GM18520 (cell line): ENCODE results near the gene AGTRAP.

Experiments
- ATAC-seq: cut with Tn5 transposase; IDR thresholded peaks from one replicate; pipeline ENCODE4 v1.9.1; 2021; ENCODE audit not compliant: unreplicated experiment

Gene AGTRAP

GRCh38 chr1:11780380-11781147, 44.6 kb downstream of the AGTRAP start:
- ATAC-seq = no peak

DNA sequence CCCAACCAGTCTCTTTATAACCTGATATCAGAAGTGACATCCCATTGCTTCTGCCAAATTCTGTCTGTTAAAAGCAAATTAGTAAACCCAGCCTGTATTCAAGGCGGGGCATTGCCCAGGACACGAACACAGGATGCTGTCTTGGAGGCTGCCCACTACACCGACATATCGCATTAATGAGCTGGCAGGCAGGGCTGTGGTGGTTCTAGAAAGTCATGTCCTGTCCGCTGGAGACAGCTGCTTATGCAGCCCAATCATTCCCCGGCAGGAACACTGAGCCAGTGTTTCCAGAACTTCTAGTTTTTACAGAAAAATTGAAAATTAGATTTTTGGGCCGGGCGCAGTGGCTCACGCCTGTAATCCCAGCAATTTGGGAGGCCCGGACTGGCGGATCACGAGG, 45.4 kb downstream of the AGTRAP start:
- ATAC-seq = no peak

- ATAC-seq = no peak
These were observed 46.3 kb downstream of the AGTRAP start for GRCh38 chr1:11782127-11782708.

GRCh38 chr1:11783556-11783955, 47.6 kb downstream of the AGTRAP start:
- ATAC-seq = no peak

DNA sequence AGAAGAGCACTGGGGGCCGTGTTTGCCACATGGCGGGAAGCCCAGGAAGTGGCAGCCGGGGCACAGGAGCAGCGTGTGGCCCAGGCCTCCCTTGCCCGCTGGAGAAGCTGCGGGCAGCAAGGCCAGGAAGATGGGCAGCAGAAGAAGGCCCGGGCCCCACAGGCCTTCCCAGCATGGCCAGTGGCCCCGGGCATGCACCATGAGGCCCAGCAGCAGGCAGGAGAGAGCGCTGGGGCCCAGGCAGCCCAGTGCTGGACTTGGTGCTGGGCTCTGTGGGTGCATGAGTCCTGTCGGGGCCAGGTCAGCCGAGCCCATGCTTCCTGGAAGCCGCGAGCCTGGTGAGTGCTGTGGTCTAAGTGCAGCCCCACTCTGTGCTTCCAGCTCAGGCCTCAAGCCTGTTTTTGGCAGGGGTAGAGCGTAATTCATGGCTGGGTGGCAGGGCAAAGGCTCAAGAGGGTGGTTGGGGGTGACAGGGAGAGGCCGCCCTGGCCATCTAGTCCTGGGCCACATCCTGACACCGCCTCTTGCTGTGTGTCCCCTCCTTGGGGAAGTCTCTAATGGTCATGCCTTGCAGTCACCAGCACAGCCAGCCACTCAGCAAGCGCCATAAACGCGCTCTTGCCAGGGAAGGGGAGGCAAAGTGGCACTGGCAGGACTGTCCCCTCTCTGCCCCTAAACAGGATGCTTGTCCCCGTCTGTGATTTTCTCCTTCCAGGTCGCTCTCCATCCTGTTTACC, 48.5 kb downstream of the AGTRAP start:
- no peak for ATAC-seq

DNA sequence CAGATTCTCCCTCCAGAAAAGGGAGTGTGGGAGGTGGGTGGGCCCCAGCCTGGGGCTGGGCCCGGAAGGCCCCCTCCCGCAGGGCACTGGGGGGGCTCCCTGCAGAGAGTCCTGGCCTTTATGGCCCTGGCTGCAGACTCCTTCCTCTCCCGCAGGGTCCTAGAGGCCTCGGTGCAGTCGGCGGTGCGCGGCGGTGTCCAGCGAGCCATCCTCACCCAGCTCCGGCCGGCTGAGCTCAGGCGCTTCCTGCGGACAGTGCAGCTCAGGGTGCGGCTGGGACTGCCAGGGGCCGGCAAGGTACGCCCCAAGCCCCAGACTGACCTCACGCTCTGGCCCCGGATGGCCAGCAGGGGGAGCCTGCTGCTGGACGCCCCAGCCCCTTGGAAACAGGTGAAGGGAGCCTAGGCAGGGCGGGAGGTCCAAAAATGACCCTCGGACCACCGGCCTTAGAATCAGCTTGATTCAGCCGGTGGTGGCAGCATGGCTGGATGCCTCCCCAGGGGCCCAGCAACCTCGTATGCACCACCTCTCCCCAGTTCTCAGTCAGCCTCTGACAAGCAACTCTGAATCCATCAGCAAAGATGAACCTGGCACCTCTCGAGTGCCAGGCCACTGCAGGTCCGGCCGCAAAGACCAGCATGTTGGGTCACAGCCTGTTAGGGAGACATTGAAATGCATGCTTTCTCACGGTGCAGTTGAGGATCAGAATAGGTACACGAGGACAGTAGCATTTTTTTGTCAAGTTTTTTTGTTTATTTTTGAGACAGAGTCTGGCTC, 49.2 kb downstream of the AGTRAP start:
- ATAC-seq = no peak

DNA sequence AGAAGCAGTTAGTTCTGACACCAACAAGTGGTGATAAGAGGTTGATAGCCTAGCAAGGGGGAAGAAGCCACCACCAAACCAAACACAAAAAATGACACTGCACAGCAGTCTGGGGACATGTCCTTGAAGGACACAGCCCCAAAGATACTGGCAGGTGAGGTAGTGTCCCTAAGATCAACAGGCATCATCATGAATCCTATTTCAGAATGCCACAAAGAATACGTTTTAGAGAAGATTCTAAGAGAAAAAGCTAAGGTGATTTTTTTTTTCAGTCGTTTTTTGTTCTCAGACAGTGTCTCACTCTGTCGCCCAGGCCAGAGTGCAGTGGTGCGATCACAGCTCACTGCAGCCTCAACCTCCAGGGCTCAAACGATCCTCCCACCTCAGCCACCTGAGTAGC, 50.2 kb downstream of the AGTRAP start:
- ATAC-seq = no peak

GRCh38 chr1:11787251-11787803, 51.4 kb downstream of the AGTRAP start:
- no peak for ATAC-seq

GRCh38 chr1:11787804-11788436, 52.0 kb downstream of the AGTRAP start:
- ATAC-seq = no peak

- no peak for ATAC-seq
These were observed 52.7 kb downstream of the AGTRAP start for GRCh38 chr1:11788549-11789053.

DNA sequence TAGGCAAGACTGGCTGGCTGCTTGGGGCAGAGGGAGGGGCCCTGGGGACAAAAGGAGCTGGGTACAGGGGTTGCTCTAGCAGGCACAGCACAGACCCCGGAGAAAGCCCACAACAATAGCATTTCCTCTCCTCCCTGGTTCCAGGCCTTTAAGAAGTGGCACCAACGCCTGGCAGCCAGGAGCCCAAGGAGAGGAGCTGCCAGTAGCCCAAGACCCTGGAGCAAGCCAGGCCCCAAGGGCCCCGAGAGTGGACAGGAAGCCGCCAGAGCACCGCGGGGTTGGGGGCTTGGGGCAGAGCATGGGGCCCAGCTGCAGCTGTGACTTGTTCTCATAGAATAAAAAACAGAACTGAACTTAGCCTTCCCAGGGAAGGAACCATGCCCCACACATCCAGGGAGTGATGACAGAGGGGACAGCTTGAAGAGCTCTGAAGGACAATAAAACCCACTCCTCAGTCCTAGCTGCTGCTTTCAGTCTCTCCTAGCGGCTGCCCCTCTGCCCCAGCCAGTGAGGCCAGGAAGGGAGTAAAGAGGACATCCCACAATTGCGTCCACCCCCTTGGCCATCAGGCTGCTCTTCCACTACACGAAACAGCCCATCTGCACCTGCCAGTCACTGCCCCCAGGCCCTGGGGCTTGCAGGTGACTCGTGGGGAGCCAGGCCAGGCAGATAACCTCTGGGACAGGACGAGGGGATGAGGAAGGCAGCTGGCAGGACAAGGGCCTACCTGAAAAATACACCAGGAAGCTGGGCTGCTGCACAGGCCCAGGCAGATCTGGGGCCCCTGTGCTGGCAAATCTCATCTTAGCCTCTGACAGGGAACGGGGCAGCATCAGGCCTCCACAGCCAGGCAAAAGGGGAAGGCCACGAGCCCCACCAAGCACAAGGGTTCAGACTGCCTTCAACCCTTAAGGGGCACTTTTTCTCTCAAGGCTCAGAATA, 53.5 kb downstream of the AGTRAP start:
- ATAC-seq = no peak

- no peak for ATAC-seq
These were observed 54.4 kb downstream of the AGTRAP start for GRCh38 chr1:11790101-11790879.

DNA sequence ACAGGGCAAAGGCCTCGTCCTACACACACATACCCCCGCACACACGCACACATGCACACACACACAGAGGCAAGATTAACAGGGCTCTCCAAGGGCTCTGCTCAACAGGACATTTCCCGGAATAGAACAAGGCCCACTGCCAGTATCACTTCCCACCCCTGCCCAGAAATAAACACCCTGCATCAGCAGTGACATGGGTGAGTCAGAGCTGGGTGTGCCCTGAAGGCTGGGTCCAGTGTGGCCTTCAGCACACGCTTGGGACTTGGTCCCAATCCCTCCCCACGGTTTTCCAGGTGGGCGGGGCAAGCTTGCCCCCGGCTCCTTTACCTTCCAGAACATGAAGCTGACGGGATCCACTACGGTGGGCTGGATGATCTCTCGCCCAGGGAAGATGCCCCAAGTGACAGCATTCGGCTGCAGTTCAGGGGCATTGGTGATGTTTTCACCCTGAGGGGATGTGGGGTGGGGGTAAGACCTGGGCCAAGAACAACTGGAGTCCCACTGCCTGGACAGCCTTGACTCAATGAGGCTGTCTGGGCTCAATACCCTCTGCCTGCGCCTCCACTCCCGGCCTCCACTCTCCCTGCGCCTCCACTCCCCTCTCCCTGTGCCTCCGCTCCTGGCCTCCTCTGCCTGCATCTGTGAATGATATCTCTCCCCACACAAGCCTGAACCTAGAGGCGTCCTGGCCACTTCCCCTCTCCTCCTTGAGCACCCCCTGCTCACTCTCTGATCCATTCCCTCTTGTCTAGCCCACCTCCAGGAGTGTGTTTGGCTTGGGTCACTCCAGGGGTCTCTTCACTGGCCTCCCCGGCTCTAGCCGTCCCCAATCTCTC, 55.2 kb downstream of the AGTRAP start:
- no peak for ATAC-seq

DNA sequence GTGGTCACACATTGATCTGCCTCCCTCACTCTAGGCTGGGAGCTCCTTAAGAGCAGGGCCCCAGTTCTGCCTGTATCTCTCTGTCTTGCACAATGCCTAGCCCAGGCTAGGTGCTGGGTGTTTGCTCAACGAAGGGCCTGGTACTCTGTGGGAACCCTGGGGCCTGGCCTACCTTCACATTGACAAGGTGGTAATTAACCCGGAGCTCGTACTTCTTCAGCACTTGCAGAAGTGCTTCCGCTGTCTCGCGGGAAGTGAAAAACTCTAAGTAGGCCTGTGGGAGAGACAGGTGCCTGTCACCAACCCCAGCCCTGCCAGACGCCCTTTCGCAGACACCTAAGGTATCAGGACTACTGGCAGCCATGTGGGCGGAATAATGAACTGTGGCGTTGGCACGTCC, 56.2 kb downstream of the AGTRAP start:
- ATAC-seq = no peak

GRCh38 chr1:11793819-11794218, 57.9 kb downstream of the AGTRAP start:
- ATAC-seq = no peak

- no peak for ATAC-seq
These were observed 58.7 kb downstream of the AGTRAP start for GRCh38 chr1:11794446-11795237.
